ENCODE measurements around the gene PDE6C.

PDE6C gene

DNA sequence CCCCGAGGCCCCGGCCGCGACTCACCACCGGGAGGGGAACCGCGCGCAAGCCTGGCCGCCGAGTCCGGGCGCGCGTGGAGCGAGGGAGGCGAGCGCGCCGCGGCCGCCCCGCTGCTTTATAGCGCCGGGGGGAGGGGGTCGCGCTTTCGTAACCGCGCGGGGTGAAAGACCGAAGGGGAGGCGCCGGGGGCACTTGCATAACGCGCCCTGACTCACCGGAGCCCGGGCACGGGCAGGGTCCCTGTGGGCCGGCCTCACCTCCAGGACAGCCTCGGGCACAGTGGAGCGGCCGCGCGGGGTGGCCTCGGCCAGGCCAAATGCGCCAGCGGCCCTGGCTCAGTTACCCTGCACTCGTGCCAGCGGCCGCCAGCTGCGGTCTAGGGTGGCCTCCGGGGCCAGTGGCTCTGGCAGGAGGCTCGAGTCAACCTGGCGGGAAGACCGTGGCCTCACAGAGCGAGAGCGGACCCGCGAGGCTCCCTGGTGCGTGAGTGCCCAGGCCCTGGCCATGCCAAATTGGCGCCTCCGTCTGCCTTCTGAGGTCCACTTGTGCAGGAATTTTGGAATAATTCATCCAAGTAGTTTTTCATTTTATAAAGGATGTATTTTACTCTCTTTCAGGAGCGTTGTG is 11.1 kb upstream of the PDE6C start, which contains the start of gene RBP4:
Gene RBP4, minus strand, starts transcription at position 90 of the 628 bp plus-strand sequence. CDS start 207 bp downstream, outside the sequence.
- no peak within 1 kb of the TSS for H3K4me3 Mint-ChIP-seq
- no peaks in the 10 kb centered on the region for H3K36me3 Mint-ChIP-seq (ENCODE audit: low read depth)
- no peak within 1 kb of the TSS for H3K27ac Mint-ChIP-seq
- DNase-seq: no peak
- no peaks in the 10 kb centered on the region for H3K9me3 Mint-ChIP-seq
- H3K27me3 Mint-ChIP-seq: peaks cover 53% of the 10 kb centered on the region
- H3K4me1 Mint-ChIP-seq (ENCODE audit: low read depth): peaks cover 4% of the 10 kb centered on the region

GRCh38 chr10:93601774-93602162 is 10.6 kb upstream of the PDE6C start:
- DNase-seq: no peak
- Mint-ChIP-seq H3K4me3 (no peak overlapping the region), H3K36me3 (ENCODE audit: low read depth) (no peaks in the 10 kb centered on the region), H3K27ac (no peak overlapping the region), H3K9me3 (no peaks in the 10 kb centered on the region), H3K4me1 (ENCODE audit: low read depth) (peaks cover 4% of the 10 kb centered on the region), H3K27me3 (peaks cover 56% of the 10 kb centered on the region)

- no peak overlapping the region for H3K27ac Mint-ChIP-seq
- peaks cover 4% of the 10 kb centered on the region for H3K4me1 Mint-ChIP-seq (ENCODE audit: low read depth)
- H3K4me3 Mint-ChIP-seq: no peak overlapping the region
- peaks cover 67% of the 10 kb centered on the region for H3K27me3 Mint-ChIP-seq
- H3K9me3 Mint-ChIP-seq: peaks cover 2% of the 10 kb centered on the region
- no peak for DNase-seq
- no peaks in the 10 kb centered on the region for H3K36me3 Mint-ChIP-seq (ENCODE audit: low read depth)
Observed at GRCh38 chr10:93603023-93603422, 9.3 kb upstream of the PDE6C start.

DNA sequence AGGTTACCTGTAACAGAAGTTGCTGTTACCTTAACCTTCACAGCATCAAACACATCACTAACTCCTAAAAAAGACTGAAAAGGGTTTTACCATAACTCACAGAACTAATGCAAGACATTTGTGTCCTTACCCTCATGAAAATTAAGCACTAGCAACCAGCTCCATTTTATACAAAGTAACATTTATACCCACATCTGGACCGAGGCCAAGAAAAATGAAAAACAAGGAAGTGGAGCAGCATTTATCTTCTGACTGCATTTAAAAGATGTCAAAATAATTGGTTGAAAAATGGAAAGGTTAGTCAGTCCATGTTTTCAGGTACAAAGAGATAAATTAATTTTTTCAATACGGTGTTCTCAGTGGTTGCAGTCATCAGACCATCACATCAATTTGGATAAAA is 8.2 kb upstream of the PDE6C start:
- peaks cover 4% of the 10 kb centered on the region for H3K4me1 Mint-ChIP-seq (ENCODE audit: low read depth)
- no peaks in the 10 kb centered on the region for H3K36me3 Mint-ChIP-seq (ENCODE audit: low read depth)
- peaks cover 2% of the 10 kb centered on the region for H3K9me3 Mint-ChIP-seq
- no peak overlapping the region for H3K27ac Mint-ChIP-seq
- no peak overlapping the region for H3K4me3 Mint-ChIP-seq
- peaks cover 71% of the 10 kb centered on the region for H3K27me3 Mint-ChIP-seq
- DNase-seq: no peak

- Mint-ChIP-seq H3K4me3 (no peak overlapping the region), H3K27ac (no peak overlapping the region), H3K4me1 (ENCODE audit: low read depth) (no peaks in the 10 kb centered on the region), H3K36me3 (ENCODE audit: low read depth) (no peaks in the 10 kb centered on the region), H3K9me3 (peaks cover 2% of the 10 kb centered on the region), H3K27me3 (peaks cover 43% of the 10 kb centered on the region)
- no peak for DNase-seq
Observed at GRCh38 chr10:93608421-93608820, 3.9 kb upstream of the PDE6C start.

DNA sequence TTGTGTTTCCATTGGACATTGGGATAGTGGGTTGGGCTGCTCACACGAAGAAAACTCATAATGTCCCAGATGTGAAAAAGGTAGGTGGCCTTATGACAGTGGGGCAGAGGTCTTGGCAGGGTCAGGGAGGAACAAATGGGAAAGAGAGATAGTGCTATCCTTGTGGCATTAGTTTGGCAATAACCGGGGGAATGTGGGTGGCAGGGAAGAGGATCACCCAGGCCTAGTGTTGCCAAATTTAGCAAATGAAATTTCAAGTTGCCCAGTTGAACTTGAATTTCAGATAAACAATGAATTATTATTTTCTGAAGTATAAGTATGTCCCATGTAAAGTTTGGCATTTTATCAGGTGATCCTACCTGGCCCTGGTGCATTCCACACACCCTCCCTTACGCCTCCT is 789 bp downstream of the PDE6C start:
- no peak overlapping the region for H3K27ac Mint-ChIP-seq
- peaks cover 15% of the 10 kb centered on the region for H3K27me3 Mint-ChIP-seq
- H3K36me3 Mint-ChIP-seq (ENCODE audit: low read depth): no peaks in the 10 kb centered on the region
- H3K4me1 Mint-ChIP-seq (ENCODE audit: low read depth): no peaks in the 10 kb centered on the region
- H3K9me3 Mint-ChIP-seq: no peaks in the 10 kb centered on the region
- H3K4me3 Mint-ChIP-seq: no peak overlapping the region
- DNase-seq: no peak

DNA sequence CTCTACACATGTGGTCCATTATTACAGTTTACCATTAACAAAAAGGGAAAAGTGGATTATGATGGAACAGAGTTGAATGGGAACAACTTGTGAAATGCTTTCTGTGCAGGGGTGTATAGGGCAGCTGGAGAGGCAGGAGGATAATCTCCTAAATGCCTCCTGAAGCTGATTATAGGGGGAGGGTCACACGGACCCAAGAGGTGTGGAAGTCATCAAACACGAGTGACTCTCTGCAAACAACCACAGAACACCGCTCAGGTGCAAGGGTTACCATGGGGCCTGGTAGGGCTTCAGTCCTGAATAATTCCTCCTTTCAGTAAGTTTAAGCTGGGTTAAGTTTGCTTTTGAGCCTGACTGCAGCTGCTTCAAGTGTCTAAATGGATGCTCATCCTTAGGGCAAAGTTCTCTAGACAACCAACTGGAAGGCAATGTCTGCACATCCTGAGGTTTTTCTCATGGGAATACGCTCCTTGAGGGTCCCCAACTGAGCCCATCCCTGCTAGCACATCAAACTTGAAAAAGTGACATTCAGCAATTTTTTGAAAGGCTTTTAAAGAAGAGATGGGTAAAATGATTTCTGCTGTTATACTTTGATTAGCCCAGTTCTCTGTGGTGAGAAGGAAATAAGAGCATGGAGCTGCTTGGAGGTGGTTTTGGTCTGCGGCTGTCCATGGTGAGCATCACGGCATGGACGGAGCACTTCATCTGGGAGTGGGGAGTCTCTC is 1.9 kb downstream of the PDE6C start:
- H3K27ac Mint-ChIP-seq: no peak overlapping the region
- no peaks in the 10 kb centered on the region for H3K4me1 Mint-ChIP-seq (ENCODE audit: low read depth)
- H3K4me3 Mint-ChIP-seq: no peak overlapping the region
- DNase-seq: no peak
- H3K27me3 Mint-ChIP-seq: peaks cover 10% of the 10 kb centered on the region
- H3K9me3 Mint-ChIP-seq: no peaks in the 10 kb centered on the region
- no peaks in the 10 kb centered on the region for H3K36me3 Mint-ChIP-seq (ENCODE audit: low read depth)

DNA sequence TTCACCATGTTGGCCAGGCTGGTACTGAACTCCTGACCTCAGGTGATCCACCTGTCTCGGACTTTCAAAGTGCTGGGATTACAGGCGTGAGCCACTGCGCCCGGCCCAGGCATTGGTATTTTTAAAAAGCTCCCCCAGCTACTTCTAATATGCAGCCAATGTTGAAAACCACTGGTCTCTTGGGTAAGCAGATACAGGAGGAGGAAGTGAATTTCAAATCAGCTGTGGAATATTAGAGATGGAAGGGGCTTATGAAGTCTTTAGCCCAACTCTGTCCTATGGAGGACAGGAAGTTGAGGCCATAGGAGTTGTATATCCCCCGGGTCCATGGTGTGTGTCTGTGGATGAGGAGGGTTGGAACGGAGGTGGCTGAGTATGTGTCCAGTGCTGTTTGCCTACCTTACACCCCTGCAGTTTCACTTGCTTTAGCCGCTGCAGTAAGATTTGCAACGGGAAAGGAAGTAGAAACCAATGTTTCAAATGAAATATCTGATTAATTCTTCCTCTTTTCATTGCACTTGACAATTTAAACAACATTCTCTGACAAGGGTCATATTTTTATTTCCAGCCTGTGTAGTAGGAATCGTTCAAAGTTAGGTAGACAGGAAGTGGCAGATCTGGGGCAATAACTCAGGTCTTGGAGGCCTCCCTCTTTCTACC is 3.4 kb downstream of the PDE6C start:
- Mint-ChIP-seq H3K4me3 (no peak overlapping the region), H3K4me1 (ENCODE audit: low read depth) (no peaks in the 10 kb centered on the region), H3K9me3 (no peaks in the 10 kb centered on the region), H3K27me3 (peaks cover 9% of the 10 kb centered on the region), H3K27ac (no peak overlapping the region), H3K36me3 (ENCODE audit: low read depth) (no peaks in the 10 kb centered on the region)
- no peak for DNase-seq

DNA sequence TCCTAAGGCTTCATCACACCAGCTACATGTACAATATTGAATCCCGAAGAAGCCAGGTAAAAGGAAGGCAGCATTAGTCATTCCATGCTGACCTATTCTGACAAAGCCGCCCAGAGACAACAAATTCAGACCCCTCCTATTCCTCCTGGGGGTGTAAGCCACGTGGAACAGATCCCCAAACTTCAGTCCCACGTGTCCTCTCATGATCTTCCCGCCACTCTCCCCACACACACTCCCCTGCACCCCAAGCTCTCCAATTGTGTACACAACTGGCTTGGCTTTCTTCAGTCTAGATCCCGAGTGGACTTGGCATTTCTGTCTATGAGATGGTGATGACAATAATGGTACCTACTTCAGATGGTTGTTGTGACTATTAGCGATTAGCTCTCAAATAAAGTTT is 8.6 kb downstream of the PDE6C start:
- Mint-ChIP-seq H3K27ac (no peak overlapping the region), H3K4me1 (ENCODE audit: low read depth) (no peaks in the 10 kb centered on the region), H3K27me3 (peaks cover 7% of the 10 kb centered on the region), H3K36me3 (ENCODE audit: low read depth) (no peaks in the 10 kb centered on the region), H3K9me3 (no peaks in the 10 kb centered on the region), H3K4me3 (no peak overlapping the region)
- DNase-seq: no peak

- H3K27me3 Mint-ChIP-seq: peaks cover 14% of the 10 kb centered on the region
- DNase-seq: no peak
- no peak overlapping the region for H3K27ac Mint-ChIP-seq
- no peaks in the 10 kb centered on the region for H3K9me3 Mint-ChIP-seq
- no peaks in the 10 kb centered on the region for H3K4me1 Mint-ChIP-seq (ENCODE audit: low read depth)
- H3K4me3 Mint-ChIP-seq: no peak overlapping the region
- no peaks in the 10 kb centered on the region for H3K36me3 Mint-ChIP-seq (ENCODE audit: low read depth)
Observed at GRCh38 chr10:93622942-93623341, 10.6 kb downstream of the PDE6C start.

GRCh38 chr10:93628858-93629257 is 16.5 kb downstream of the PDE6C start:
- no peaks in the 10 kb centered on the region for H3K36me3 Mint-ChIP-seq (ENCODE audit: low read depth)
- no peak overlapping the region for H3K27ac Mint-ChIP-seq
- no peak for DNase-seq
- no peak overlapping the region for H3K4me3 Mint-ChIP-seq
- no peaks in the 10 kb centered on the region for H3K4me1 Mint-ChIP-seq (ENCODE audit: low read depth)
- no peaks in the 10 kb centered on the region for H3K9me3 Mint-ChIP-seq
- H3K27me3 Mint-ChIP-seq: peaks cover 20% of the 10 kb centered on the region

- H3K4me3 Mint-ChIP-seq: no peak overlapping the region
- H3K36me3 Mint-ChIP-seq (ENCODE audit: low read depth): no peaks in the 10 kb centered on the region
- no peak for DNase-seq
- no peak overlapping the region for H3K27ac Mint-ChIP-seq
- H3K9me3 Mint-ChIP-seq: no peaks in the 10 kb centered on the region
- no peaks in the 10 kb centered on the region for H3K4me1 Mint-ChIP-seq (ENCODE audit: low read depth)
- H3K27me3 Mint-ChIP-seq: peaks cover 20% of the 10 kb centered on the region
Observed at GRCh38 chr10:93629647-93630305, 17.4 kb downstream of the PDE6C start.

DNA sequence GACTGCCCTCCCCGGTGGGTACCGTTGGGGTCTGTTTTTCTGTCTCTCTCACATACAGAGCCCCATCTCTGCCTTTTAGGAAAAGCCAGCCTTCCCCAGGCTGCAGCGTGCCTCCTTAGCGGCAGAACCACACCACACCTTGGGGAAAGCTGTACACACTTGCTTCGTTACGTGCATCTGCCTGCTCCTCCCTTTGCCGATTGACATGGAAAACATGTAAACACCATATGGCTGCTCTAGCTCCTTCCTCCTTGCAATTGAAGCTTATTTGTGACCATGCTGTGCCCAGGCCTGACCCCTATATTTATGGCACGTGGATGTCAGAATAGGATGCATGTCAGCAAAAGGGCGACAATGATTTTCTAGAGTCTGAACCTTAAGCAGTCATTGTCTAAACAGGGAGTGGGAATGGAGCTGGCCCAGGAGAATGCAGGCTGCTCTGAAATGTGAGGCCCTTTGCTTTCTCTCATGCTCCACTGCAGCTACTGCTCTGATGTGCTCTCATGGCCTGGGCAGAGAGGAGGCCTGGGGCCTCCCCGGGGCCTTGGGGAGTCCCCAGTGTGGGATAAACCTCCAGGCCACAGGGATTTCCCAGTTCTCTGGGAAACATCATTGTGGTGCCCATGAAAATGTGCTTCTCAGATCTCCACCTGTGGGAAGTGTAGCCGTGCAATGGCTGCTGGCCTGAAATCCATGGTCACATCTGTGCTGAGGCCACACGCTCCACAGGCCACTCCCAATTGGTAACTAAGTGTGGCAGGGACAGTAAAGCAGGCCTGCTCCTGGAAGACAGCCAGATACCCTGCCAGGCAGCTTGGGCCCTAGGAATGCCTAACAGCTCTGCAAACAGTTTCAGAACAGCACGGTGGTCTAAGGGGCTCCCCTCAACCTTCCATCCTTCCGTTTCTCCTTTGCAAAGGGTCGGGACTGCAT is 18.6 kb downstream of the PDE6C start:
- no peaks in the 10 kb centered on the region for H3K4me1 Mint-ChIP-seq (ENCODE audit: low read depth)
- no peak for DNase-seq
- peaks cover 20% of the 10 kb centered on the region for H3K27me3 Mint-ChIP-seq
- no peak overlapping the region for H3K4me3 Mint-ChIP-seq
- H3K9me3 Mint-ChIP-seq: no peaks in the 10 kb centered on the region
- H3K36me3 Mint-ChIP-seq (ENCODE audit: low read depth): no peaks in the 10 kb centered on the region
- no peak overlapping the region for H3K27ac Mint-ChIP-seq

DNA sequence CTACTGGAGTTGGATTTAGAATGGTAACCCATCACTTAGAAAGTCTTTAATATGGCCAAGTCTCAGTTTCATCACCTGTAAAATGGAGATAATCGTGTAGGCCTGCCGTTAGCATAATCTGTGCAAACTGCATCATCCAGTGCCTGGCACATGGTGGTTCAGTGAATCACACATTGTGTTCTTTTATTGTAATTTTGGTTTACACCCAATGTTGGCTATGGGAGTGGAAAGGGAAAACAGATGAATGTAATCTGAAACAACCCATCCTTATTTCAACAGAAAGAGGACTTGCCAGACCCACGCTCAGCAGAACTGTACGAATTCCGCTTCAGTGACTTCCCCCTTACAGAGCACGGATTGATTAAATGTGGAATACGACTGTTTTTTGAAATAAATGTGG is 27.5 kb downstream of the PDE6C start:
- Mint-ChIP-seq H3K27me3 (peaks cover 18% of the 10 kb centered on the region), H3K9me3 (no peaks in the 10 kb centered on the region), H3K4me1 (ENCODE audit: low read depth) (no peaks in the 10 kb centered on the region), H3K4me3 (no peak overlapping the region), H3K36me3 (ENCODE audit: low read depth) (no peaks in the 10 kb centered on the region), H3K27ac (no peak overlapping the region)
- DNase-seq: no peak
